HFFc6 (cell line): ENCODE data around the gene FNDC3B. TPM values are rescaled to one million over a fixed set of nuclear protein-coding genes. Genes with fewer than 3 reads are reported as not detected.

ENCODE experiments used
- DNase-seq: peaks from one replicate; pipeline ENCODE4 v3.0.0-alpha.2; 2018
- H3K27ac Mint-ChIP-seq: 2 replicates; pipeline ENCODE4 v1.8.0; 2020; ENCODE audit warnings: mild to moderate bottlenecking, mixed read lengths
- H3K27me3 Mint-ChIP-seq: 2 replicates; pipeline ENCODE4 v1.8.0; 2021; ENCODE audit warnings: mild to moderate bottlenecking, moderate library complexity, mixed read lengths; ENCODE audit not compliant: insufficient read depth
- H3K36me3 Mint-ChIP-seq: 2 replicates; pipeline ENCODE4 v1.8.0; 2021; ENCODE audit warnings: low read depth, mixed read lengths
- H3K4me1 Mint-ChIP-seq: 2 replicates; pipeline ENCODE4 v1.8.0; 2020; ENCODE audit warnings: low read depth, mixed read lengths
- H3K4me3 Mint-ChIP-seq: 2 replicates; pipeline ENCODE4 v1.8.0; 2020; ENCODE audit warnings: mild to moderate bottlenecking, moderate library complexity, mixed read lengths
- H3K9me3 Mint-ChIP-seq: 2 replicates; pipeline ENCODE4 v1.8.0; 2020; ENCODE audit warnings: mild to moderate bottlenecking, mixed read lengths
- CTCF ChIP-seq: fragments of 200-600 bp; sonication (generic); IDR thresholded peaks from 2 replicates; pipeline ENCODE4 v1.5.0; 2021; ENCODE audit warnings: antibody characterized with exemption, mild to moderate bottlenecking
- total RNA-seq, 6 experiments: library from RNA; stranded (reverse); fragmentation: NEBNext Ultra II Directional; extraction: Animal tissue kit (Norgen Biotek cat#: 25700); gene quantifications; 2 replicates in 1 of 6; 3 replicates in 5 of 6; pipeline ENCODE4 v1.2.3, GENCODE V29; 2021

The FNDC3B gene
- total RNA-seq, 6 experiments from 2014 or later = 133 to 192 (median 155) TPM

- Mint-ChIP-seq H3K4me1 (peaks cover 56% of the 10 kb centered on the region), H3K4me3 (no peak overlapping the region), H3K27ac (no peak overlapping the region)
Observed at GRCh38 chr3:172070802-172071201, 31.4 kb downstream of the FNDC3B start.

DNA sequence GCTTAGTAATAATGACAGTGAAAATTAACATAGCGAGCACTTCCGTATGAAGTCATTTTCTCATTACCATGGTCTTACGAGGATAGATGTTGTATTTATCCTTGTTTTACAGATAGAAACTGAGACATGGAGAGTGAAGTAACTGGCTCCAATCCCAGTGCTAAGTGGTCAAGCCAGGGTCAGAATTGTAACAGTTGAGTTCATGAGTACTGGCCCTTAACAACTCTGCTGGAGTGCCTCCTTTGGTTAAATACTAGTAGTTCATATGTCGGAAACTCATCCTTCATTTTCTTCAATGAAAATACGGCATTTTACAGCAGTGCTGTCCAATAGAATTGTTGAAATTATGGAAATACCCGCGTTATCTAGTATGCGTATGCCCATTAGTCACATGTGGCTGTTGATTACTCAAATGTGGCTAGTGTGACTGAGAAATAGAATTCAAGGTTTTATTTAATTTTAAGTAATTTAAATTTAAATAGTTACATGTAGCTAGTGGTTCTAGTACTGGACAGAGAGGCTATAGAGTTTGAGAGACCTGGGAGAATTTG lies 32.5 kb downstream of the FNDC3B start:
- H3K27me3 Mint-ChIP-seq = no peaks in the 10 kb centered on the region
- H3K4me3 Mint-ChIP-seq = no peak overlapping the region
- H3K36me3 Mint-ChIP-seq = peaks cover 18% of the 10 kb centered on the region
- no peaks in the 10 kb centered on the region for H3K9me3 Mint-ChIP-seq
- DNase-seq = no peak
- H3K27ac Mint-ChIP-seq = no peak overlapping the region
- peaks cover 56% of the 10 kb centered on the region for H3K4me1 Mint-ChIP-seq
- no peak for TF ChIP-seq CTCF

More at GRCh38 chr3:172070802-172071201, 31.4 kb downstream of the FNDC3B start:
- no peak for DNase-seq
- no peaks in the 10 kb centered on the region for H3K27me3 Mint-ChIP-seq
- no peaks in the 10 kb centered on the region for H3K9me3 Mint-ChIP-seq
- TF ChIP-seq CTCF = no peak
- peaks cover 14% of the 10 kb centered on the region for H3K36me3 Mint-ChIP-seq

GRCh38 chr3:172072543-172072942 lies 33.2 kb downstream of the FNDC3B start:
- Mint-ChIP-seq H3K9me3 (no peaks in the 10 kb centered on the region), H3K4me1 (peaks cover 50% of the 10 kb centered on the region), H3K36me3 (peaks cover 13% of the 10 kb centered on the region), H3K4me3 (no peak overlapping the region), H3K27me3 (no peaks in the 10 kb centered on the region), H3K27ac (no peak overlapping the region)
- TF ChIP-seq CTCF = no peak
- no peak for DNase-seq

DNA sequence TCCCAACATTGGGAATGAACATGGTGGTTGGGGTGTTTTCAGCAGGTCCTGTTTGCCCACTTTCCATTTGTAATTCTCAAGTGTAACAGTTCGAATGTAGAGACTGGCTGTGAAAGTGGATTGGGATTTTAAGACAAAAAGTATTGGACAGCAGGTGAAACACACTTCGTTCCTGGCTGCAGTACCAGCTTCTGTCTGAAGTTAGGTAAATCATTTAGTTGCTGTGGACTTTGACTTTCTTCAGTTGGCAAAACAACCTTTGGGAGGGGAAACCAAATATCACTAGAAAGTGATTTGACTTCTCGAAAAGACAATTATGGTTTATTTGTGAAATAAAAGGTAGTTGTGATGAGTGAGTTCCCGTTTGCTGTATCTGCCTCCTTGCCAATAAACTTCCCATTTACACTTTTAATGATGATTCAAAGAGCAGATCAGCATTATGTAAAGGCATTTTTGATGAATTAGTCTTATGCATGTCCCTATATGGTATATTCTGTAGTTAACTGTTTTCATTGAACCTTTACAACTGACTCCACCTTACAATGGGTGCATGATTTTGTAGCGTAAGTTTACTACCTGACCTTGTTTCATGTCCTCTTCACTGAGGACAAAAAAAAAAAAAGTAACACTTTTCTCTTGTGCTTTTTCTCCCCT lies 34.0 kb downstream of the FNDC3B start:
- TF ChIP-seq CTCF = no peak
- no peak for DNase-seq
- Mint-ChIP-seq H3K27me3 (no peaks in the 10 kb centered on the region), H3K4me3 (no peak overlapping the region), H3K4me1 (peaks cover 48% of the 10 kb centered on the region), H3K27ac (no peak overlapping the region), H3K36me3 (peaks cover 12% of the 10 kb centered on the region), H3K9me3 (no peaks in the 10 kb centered on the region)

- DNase-seq = no peak
- peaks cover 18% of the 10 kb centered on the region for H3K36me3 Mint-ChIP-seq
- H3K27ac Mint-ChIP-seq = no peak overlapping the region
- H3K4me3 Mint-ChIP-seq = no peak overlapping the region
- peaks cover 50% of the 10 kb centered on the region for H3K4me1 Mint-ChIP-seq
- H3K9me3 Mint-ChIP-seq = no peaks in the 10 kb centered on the region
- H3K27me3 Mint-ChIP-seq = no peaks in the 10 kb centered on the region
- TF ChIP-seq CTCF = no peak
Observed at GRCh38 chr3:172074032-172074431, 34.7 kb downstream of the FNDC3B start.
